IPS-NIHi11 (cell line): ENCODE data around the gene SYT6.
A peak's percentile ranks its signal among the peaks of the same experiment; 100 is the strongest.

Experiments
- DNase-seq: peaks from one replicate; pipeline ENCODE4 v3.0.0; 2012; ENCODE audit warnings: mixed read lengths, low spot score

Gene SYT6

GRCh38 chr1:114117654-114118053 is 36.0 kb downstream of the SYT6 start:
- DNase-seq: no peak

GRCh38 chr1:114116086-114116485 is 37.6 kb downstream of the SYT6 start:
- no peak for DNase-seq

- no peak for DNase-seq
These were observed 39.2 kb downstream of the SYT6 start for GRCh38 chr1:114114185-114115094.

- DNase-seq: no peak
These were observed 40.1 kb downstream of the SYT6 start for GRCh38 chr1:114113411-114114184.

- DNase-seq: no peak
These were observed 40.9 kb downstream of the SYT6 start for GRCh38 chr1:114112775-114113174.

- DNase-seq: no peak
These were observed 41.7 kb downstream of the SYT6 start for GRCh38 chr1:114111731-114112641.

GRCh38 chr1:114109981-114110380 is 43.7 kb downstream of the SYT6 start:
- DNase-seq: no peak

GRCh38 chr1:114108751-114109255 is 44.9 kb downstream of the SYT6 start:
- no peak for DNase-seq

GRCh38 chr1:114107474-114108435 is 45.9 kb downstream of the SYT6 start:
- DNase-seq: no peak

- peak; percentile 40 for DNase-seq
These were observed 48.2 kb downstream of the SYT6 start for GRCh38 chr1:114105421-114105979.

GRCh38 chr1:114104949-114105348 is 48.7 kb downstream of the SYT6 start:
- no peak for DNase-seq

- no peak for DNase-seq
These were observed 49.7 kb downstream of the SYT6 start for GRCh38 chr1:114103992-114104391.

- DNase-seq: no peak
These were observed 51.5 kb downstream of the SYT6 start for GRCh38 chr1:114102136-114102535.

- DNase-seq: no peak
These were observed 53.5 kb downstream of the SYT6 start for GRCh38 chr1:114100148-114100547.

GRCh38 chr1:114099268-114099667 is 54.4 kb downstream of the SYT6 start:
- DNase-seq: no peak

GRCh38 chr1:114097109-114097508 is 56.6 kb downstream of the SYT6 start:
- DNase-seq: no peak

GRCh38 chr1:114094675-114095074 is 59.0 kb downstream of the SYT6 start:
- no peak for DNase-seq

GRCh38 chr1:114094363-114094634 is 59.4 kb downstream of the SYT6 start:
- DNase-seq: no peak

GRCh38 chr1:114093624-114094362 is 59.9 kb downstream of the SYT6 start:
- DNase-seq: no peak
